Measurements from ENCODE around the gene LRP8. TPM values are rescaled to one million over a fixed set of nuclear protein-coding genes. Genes with fewer than 3 reads are reported as not detected.

LRP8 gene
- total and polyA plus RNA-seq, 2 donors, result 1.7 to 4.5 TPM

GRCh38 chr1:53258216-53258615 is 69.7 kb downstream of the LRP8 start:
- no peaks in the 10 kb centered on the region for H3K4me1 ChIP-seq (ENCODE audit: control insufficient read depth in 2 of 2, insufficient read depth in 2 of 2, low read length in 2 of 2)
- no peak for DNase-seq (ENCODE audit: low read depth in 6 of 9, low spot score in 9 of 9)
- H3K27ac ChIP-seq (ENCODE audit: low read depth in 1 of 2, low read length in 1 of 2), result no peak overlapping the region
- H3K36me3 ChIP-seq (ENCODE audit: control insufficient read depth in 2 of 2, insufficient read depth in 2 of 2, low read length in 1 of 2), result peaks cover 23 to 45% of the 10 kb centered on the region in 2 donors
- H3K27me3 ChIP-seq (ENCODE audit: control insufficient read depth in 2 of 2, insufficient read depth in 1 of 2, low read length in 1 of 2), result no peaks in the 10 kb centered on the region
- H3K4me3 ChIP-seq (ENCODE audit: low read length in 2 of 2), result no peak overlapping the region
- no peaks in the 10 kb centered on the region for H3K9me3 ChIP-seq (ENCODE audit: control insufficient read depth in 2 of 2, insufficient read depth in 1 of 2, low read length in 1 of 2)
- 88% methylated on average over 1 of the region's 1 CpG for WGBS

- no peak for DNase-seq (ENCODE audit: low read depth in 6 of 9, low spot score in 9 of 9)
Measured at GRCh38 chr1:53257454-53258081, 70.3 kb downstream of the LRP8 start.

GRCh38 chr1:53256511-53257453 is 71.1 kb downstream of the LRP8 start:
- Histone ChIP-seq H3K9me3 (ENCODE audit: control insufficient read depth in 2 of 2, insufficient read depth in 1 of 2, low read length in 1 of 2) (no peaks in the 10 kb centered on the region), H3K36me3 (ENCODE audit: control insufficient read depth in 2 of 2, insufficient read depth in 2 of 2, low read length in 1 of 2) (peaks cover 9 to 32% of the 10 kb centered on the region in 2 donors), H3K4me1 (ENCODE audit: control insufficient read depth in 2 of 2, insufficient read depth in 2 of 2, low read length in 2 of 2) (no peaks in the 10 kb centered on the region), H3K27ac (ENCODE audit: low read depth in 1 of 2, low read length in 1 of 2) (no peak overlapping the region), H3K4me3 (ENCODE audit: low read length in 2 of 2) (no peak overlapping the region), H3K27me3 (ENCODE audit: control insufficient read depth in 2 of 2, insufficient read depth in 1 of 2, low read length in 1 of 2) (no peaks in the 10 kb centered on the region)
- no peak for DNase-seq (ENCODE audit: low read depth in 6 of 9, low spot score in 9 of 9)
- WGBS, result 97% methylated on average over 11 of the region's 11 CpGs

More at GRCh38 chr1:53257454-53258081, 70.3 kb downstream of the LRP8 start:
- Histone ChIP-seq H3K4me1 (ENCODE audit: control insufficient read depth in 2 of 2, insufficient read depth in 2 of 2, low read length in 2 of 2) (no peaks in the 10 kb centered on the region), H3K27ac (ENCODE audit: low read depth in 1 of 2, low read length in 1 of 2) (no peak overlapping the region), H3K4me3 (ENCODE audit: low read length in 2 of 2) (no peak overlapping the region), H3K36me3 (ENCODE audit: control insufficient read depth in 2 of 2, insufficient read depth in 2 of 2, low read length in 1 of 2) (peaks cover 17 to 39% of the 10 kb centered on the region in 2 donors), H3K9me3 (ENCODE audit: control insufficient read depth in 2 of 2, insufficient read depth in 1 of 2, low read length in 1 of 2) (no peaks in the 10 kb centered on the region), H3K27me3 (ENCODE audit: control insufficient read depth in 2 of 2, insufficient read depth in 1 of 2, low read length in 1 of 2) (no peaks in the 10 kb centered on the region)
- 99% methylated on average over 5 of the region's 5 CpGs for WGBS

GRCh38 chr1:53255031-53255430 is 72.8 kb downstream of the LRP8 start:
- H3K36me3 ChIP-seq (ENCODE audit: control insufficient read depth in 2 of 2, insufficient read depth in 2 of 2, low read length in 1 of 2), result peaks cover 7 to 36% of the 10 kb centered on the region in 2 donors
- over 99% methylated on average over 4 of the region's 4 CpGs for WGBS
- no peaks in the 10 kb centered on the region for H3K9me3 ChIP-seq (ENCODE audit: control insufficient read depth in 2 of 2, insufficient read depth in 1 of 2, low read length in 1 of 2)
- H3K27ac ChIP-seq (ENCODE audit: low read depth in 1 of 2, low read length in 1 of 2), result no peak overlapping the region
- no peaks in the 10 kb centered on the region for H3K27me3 ChIP-seq (ENCODE audit: control insufficient read depth in 2 of 2, insufficient read depth in 1 of 2, low read length in 1 of 2)
- H3K4me3 ChIP-seq (ENCODE audit: low read length in 2 of 2), result no peak overlapping the region
- no peaks in the 10 kb centered on the region for H3K4me1 ChIP-seq (ENCODE audit: control insufficient read depth in 2 of 2, insufficient read depth in 2 of 2, low read length in 2 of 2)
- DNase-seq (ENCODE audit: low read depth in 6 of 9, low spot score in 9 of 9), result no peak

- Histone ChIP-seq H3K9me3 (ENCODE audit: control insufficient read depth in 2 of 2, insufficient read depth in 1 of 2, low read length in 1 of 2) (no peaks in the 10 kb centered on the region), H3K4me1 (ENCODE audit: control insufficient read depth in 2 of 2, insufficient read depth in 2 of 2, low read length in 2 of 2) (no peaks in the 10 kb centered on the region), H3K36me3 (ENCODE audit: control insufficient read depth in 2 of 2, insufficient read depth in 2 of 2, low read length in 1 of 2) (peaks cover 7 to 34% of the 10 kb centered on the region in 2 donors), H3K27ac (ENCODE audit: low read depth in 1 of 2, low read length in 1 of 2) (no peak overlapping the region), H3K27me3 (ENCODE audit: control insufficient read depth in 2 of 2, insufficient read depth in 1 of 2, low read length in 1 of 2) (no peaks in the 10 kb centered on the region), H3K4me3 (ENCODE audit: low read length in 2 of 2) (no peak overlapping the region)
- 96% methylated on average over 4 of the region's 4 CpGs for WGBS
- no peak for DNase-seq (ENCODE audit: low read depth in 6 of 9, low spot score in 9 of 9)
Measured at GRCh38 chr1:53254011-53254640, 73.7 kb downstream of the LRP8 start.

- DNase-seq (ENCODE audit: low read depth in 6 of 9, low spot score in 9 of 9), result no peak
- Histone ChIP-seq H3K4me1 (ENCODE audit: control insufficient read depth in 2 of 2, insufficient read depth in 2 of 2, low read length in 2 of 2) (no peaks in the 10 kb centered on the region), H3K36me3 (ENCODE audit: control insufficient read depth in 2 of 2, insufficient read depth in 2 of 2, low read length in 1 of 2) (peaks cover 4 to 39% of the 10 kb centered on the region in 2 donors), H3K4me3 (ENCODE audit: low read length in 2 of 2) (no peak overlapping the region), H3K27me3 (ENCODE audit: control insufficient read depth in 2 of 2, insufficient read depth in 1 of 2, low read length in 1 of 2) (no peaks in the 10 kb centered on the region), H3K27ac (ENCODE audit: low read depth in 1 of 2, low read length in 1 of 2) (no peak overlapping the region), H3K9me3 (ENCODE audit: control insufficient read depth in 2 of 2, insufficient read depth in 1 of 2, low read length in 1 of 2) (no peaks in the 10 kb centered on the region)
- WGBS, result 99% methylated on average over 4 of the region's 4 CpGs
Measured at GRCh38 chr1:53250325-53250724, 77.5 kb downstream of the LRP8 start.

GRCh38 chr1:53249706-53250105 is 78.2 kb downstream of the LRP8 start:
- H3K4me1 ChIP-seq (ENCODE audit: control insufficient read depth in 2 of 2, insufficient read depth in 2 of 2, low read length in 2 of 2), result no peaks in the 10 kb centered on the region
- no peak for DNase-seq (ENCODE audit: low read depth in 6 of 9, low spot score in 9 of 9)
- no peak overlapping the region for H3K27ac ChIP-seq (ENCODE audit: low read depth in 1 of 2, low read length in 1 of 2)
- H3K36me3 ChIP-seq (ENCODE audit: control insufficient read depth in 2 of 2, insufficient read depth in 2 of 2, low read length in 1 of 2), result peaks cover 7 to 36% of the 10 kb centered on the region in 2 donors
- H3K27me3 ChIP-seq (ENCODE audit: control insufficient read depth in 2 of 2, insufficient read depth in 1 of 2, low read length in 1 of 2), result no peaks in the 10 kb centered on the region
- 96% methylated on average over 3 of the region's 3 CpGs for WGBS
- no peaks in the 10 kb centered on the region for H3K9me3 ChIP-seq (ENCODE audit: control insufficient read depth in 2 of 2, insufficient read depth in 1 of 2, low read length in 1 of 2)
- no peak overlapping the region for H3K4me3 ChIP-seq (ENCODE audit: low read length in 2 of 2)

- no peaks in the 10 kb centered on the region for H3K4me1 ChIP-seq (ENCODE audit: control insufficient read depth in 2 of 2, insufficient read depth in 2 of 2, low read length in 2 of 2)
- H3K4me3 ChIP-seq (ENCODE audit: low read length in 2 of 2), result no peak overlapping the region
- WGBS, result 98% methylated on average over 4 of the region's 4 CpGs
- DNase-seq (ENCODE audit: low read depth in 6 of 9, low spot score in 9 of 9), result no peak
- no peak overlapping the region for H3K27ac ChIP-seq (ENCODE audit: low read depth in 1 of 2, low read length in 1 of 2)
- H3K36me3 ChIP-seq (ENCODE audit: control insufficient read depth in 2 of 2, insufficient read depth in 2 of 2, low read length in 1 of 2), result peaks cover 7 to 35% of the 10 kb centered on the region in 2 donors
- no peaks in the 10 kb centered on the region for H3K9me3 ChIP-seq (ENCODE audit: control insufficient read depth in 2 of 2, insufficient read depth in 1 of 2, low read length in 1 of 2)
- H3K27me3 ChIP-seq (ENCODE audit: control insufficient read depth in 2 of 2, insufficient read depth in 1 of 2, low read length in 1 of 2), result no peaks in the 10 kb centered on the region
Measured at GRCh38 chr1:53246261-53247134, 81.4 kb downstream of the LRP8 start.
